SKM-1 treated with dmso at 0.1 percent for 144 hours (cell line): ENCODE data around the gene SCTR.

Source experiments
- DNase-seq: peaks from one replicate; lab custom pipeline; 2025; ENCODE audit not compliant: unreplicated experiment; lab: John Stamatoyannopoulos, UW

The SCTR gene

DNA sequence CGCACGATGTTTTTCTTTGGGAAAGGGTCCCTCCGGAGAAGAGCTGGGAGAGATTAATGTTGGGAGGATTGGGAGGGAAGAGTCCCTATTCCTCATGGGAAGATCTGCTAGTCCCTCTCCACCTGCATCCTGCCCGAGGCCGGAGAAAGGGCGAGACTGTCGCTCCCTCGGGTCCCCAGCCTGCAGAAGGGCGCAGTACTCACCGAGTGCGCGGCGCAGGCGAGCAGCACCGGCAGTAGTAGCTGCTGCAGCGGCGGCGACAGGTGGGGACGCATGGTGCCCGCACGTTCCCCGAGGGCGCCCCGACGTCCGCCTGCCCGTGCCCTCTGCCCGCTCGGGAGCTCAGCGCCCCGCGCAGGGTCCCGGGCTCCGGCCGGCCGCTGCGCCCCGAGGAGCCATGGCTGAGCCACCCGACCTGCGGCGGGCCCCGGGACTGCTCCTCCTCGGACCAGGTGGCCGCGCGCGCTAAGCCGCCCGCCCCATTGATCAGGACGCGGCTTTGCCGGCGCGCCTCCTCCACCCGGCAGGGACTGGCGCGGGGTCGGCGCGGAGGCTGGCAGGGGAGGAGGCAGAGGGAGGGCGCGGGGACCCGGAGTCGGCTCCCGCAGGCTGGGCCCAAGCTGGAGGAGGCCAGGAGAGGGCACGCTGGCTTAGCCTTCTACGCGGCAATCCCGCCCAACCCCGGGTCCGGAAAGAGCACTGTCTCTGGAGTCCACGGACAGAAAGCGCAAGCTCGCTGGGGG, at the start of gene SCTR:
Gene SCTR (minus strand): TSS at position 532 of the 743 bp plus-strand sequence. CDS start 257 bp downstream, at position 275.
- no peak for DNase-seq

DNA sequence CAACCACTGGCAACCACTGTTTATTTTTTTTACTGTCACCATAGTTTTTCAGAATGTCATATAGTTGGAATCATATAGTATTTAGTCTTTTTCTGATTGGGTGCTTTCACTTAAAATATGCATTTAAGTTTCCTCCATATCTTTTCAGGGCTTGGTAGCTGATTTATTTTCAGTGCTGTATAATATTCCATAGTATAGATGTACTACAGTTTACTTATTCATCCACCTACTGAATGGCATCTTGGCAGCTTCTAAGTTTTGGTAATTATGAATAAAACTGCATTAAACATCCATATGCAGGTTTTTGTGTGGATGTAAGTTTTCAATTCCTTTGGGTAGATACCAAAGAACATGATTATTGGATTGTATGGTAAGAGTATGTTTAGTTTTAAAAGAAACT, 43.0 kb upstream of the SCTR start:
- no peak for DNase-seq

DNA sequence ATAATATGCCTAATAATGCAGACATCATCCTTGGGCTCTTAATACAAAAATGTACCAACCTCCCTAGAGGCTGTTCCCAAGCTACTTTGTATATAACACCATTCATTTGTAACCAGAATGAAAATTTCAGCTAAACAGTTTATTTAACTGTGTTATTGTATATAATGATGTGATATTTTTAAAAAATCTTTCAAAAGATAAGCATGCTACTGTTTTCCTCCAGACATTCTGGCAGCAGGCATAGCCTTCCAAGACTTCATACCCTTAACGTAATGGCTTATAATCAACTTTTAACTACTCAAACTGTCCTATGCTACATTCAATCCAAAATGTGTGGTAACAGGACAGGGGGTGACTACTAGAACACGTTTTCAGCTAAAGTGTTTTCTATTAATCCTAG, 41.2 kb upstream of the SCTR start:
- no peak for DNase-seq

DNA sequence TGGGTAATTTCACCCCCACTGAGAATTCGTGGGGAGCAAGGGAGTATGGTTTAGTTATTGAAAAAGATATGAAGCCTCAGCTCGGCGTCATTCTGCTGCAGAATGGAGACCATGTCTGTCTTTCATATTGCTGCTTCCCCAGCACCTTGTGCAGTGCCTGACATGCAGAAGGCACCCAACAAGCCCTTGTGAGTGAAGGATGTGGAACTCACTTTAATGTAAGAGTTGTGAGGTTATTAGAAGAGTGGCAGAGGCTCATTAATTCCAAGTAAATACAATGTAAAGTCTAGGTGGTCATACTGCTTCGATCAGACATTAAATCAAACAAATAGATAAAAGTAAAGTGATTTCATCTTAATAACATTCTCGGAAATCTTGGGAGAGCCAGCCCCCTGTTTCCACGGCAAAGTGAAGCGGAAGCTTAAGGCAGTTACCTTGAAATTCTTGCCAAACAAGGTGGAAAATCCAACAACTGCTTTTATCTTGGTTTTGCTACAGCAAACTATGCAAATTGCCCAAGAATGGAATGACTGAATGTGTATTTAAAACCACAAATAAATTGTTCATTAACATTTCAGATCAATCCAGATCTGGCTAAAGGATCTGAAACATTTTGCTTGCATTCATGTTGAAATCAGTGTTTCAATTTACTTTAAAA, 29.5 kb upstream of the SCTR start:
- no peak for DNase-seq

DNA sequence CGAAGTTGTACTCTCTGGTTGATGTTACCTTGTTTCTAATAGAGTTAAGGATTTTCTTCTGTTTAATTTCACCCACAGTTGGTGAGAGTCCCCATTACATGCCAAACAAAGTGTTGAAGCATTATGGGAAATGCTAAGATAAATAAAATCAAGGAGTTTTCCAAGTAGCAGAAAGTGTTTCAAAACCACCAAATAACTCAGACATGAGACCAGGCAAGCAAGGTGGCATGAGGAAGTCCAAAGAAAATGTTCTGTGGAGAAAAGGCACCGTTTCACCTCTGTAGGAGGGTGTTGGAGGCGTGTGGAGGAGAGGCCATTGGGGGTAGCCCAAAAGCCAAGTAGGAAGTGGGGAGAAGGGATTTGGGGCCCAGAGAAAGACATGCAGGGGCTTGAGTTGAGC, 28.6 kb upstream of the SCTR start:
- DNase-seq = no peak

DNA sequence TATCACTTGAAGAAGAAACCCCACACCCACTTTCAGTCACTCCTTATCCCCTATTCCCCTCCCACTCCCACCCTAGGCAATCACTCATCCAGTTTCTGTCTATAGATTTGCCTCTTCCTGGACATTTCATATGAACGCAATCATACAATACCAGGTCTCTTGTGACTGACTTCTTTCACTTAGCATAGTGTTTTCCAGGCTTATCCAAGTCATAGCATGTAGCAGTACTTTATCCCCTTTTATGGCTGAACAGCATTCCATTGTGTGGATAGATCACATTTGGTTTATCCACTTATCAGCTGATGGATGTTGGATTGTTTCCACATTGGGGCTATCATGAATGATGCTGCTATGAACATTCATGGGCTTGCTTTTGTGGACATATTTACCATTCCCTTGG, 26.6 kb upstream of the SCTR start:
- no peak for DNase-seq

DNA sequence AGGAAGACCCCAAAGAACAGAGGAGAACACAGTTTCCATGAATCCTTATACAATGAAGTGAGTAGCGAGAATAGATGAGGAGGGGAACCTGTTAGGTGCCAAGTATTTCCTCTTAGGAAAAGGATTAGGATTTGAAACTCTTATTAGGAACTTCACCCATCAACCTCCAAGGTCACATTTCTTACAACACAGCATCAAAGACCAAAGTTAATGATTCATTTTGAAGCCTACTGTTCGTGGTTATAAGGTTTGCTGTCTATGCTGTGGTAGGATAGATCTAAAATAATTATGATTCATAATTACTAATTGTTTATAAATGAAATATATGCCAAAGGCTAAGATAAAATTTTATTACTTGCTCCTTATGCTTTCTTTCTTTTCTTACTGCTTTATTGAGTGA, 26.1 kb upstream of the SCTR start:
- no peak for DNase-seq

DNA sequence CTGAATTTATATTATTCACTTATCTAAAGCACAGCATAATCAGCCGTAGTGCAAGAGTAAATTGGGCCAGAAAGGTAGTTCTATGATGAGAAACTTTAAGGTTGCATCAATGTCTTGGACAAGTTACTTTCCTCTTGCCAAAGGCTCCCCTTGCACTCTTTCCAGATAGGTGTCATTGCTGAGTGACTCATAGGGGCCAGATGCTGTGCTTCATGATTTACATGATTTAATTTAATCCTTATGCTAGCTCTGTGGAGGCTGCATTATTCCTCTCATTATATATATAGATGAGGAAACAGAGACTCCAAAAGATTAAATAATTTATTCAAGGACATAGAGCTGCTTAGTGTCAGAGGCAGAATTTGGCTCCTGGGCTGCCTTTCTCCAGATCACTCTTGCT, 25.0 kb upstream of the SCTR start:
- no peak for DNase-seq

DNA sequence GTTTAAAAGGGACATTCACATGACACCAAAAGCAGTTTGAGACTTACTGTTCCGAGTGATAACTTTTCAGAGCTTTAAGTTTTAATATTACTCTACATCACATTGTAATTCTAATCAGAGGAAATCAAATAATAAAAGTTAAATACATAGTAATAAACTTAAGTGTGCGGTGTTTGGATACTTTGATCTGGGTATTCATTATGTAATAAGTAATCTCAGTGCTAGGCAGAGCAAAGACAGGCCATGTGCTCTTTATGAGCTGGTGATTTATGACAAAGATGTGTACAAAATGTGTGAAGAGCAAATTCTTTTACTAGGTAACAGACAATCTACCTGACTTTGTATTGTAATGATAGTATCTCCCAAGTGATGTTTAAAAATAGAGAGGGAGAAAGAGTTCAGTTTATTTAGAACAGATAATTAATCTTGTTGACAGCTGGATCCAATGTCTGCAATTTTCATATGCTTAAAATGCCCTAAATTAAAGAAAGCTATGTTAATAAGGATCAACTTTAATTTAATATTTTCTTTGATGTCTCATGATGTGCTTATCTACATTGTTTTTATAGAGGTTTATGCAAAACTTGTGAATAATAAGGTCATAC, 24.3 kb upstream of the SCTR start:
- DNase-seq = no peak

DNA sequence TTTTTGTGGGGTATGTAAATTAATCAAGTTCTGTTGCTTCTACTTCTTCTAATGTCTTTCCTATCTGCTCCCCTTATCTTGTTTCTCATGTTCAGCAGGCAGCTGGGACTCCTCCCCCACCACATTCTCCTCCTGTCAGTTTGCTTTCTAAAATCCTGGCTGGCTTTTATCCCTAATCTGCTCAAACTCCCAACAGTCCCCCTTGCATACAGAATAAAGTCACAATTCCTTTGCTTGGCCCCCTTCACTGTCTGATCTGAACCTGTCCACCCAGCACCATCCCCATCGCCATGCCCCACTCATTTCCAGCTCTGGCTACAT, 22.1 kb upstream of the SCTR start:
- no peak for DNase-seq

DNA sequence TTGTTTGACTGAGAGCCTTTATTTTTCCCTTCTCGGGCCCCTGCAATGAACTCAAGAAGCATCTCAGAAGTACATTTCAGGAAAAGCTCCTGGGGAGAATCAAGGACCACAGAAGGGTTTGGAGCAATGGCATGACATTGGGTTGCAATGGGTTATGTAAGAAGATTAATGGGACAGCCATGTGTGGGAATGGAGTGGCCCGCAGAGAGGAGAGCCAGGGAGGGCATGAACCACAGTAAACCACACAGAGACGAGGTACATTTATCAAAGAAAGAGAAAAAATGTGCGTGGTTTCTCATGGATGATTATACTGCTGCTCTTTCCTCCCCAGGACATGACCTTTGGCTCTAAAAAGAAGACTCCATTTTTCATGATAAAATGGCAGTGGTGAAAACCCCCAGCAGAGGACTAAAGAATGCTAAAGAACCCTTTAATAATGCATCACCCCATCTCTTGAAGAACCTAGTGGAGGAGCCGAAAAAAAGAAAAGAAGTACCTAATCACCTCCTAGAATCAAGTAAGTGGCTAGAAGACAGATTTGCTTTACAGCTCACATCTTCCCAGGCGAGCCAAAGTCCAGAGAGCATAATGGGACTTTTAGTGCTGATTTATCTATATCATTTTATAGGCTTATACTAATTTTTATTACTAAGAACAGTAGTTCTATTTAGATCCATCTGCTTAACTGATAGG, 21.6 kb upstream of the SCTR start:
- no peak for DNase-seq

DNA sequence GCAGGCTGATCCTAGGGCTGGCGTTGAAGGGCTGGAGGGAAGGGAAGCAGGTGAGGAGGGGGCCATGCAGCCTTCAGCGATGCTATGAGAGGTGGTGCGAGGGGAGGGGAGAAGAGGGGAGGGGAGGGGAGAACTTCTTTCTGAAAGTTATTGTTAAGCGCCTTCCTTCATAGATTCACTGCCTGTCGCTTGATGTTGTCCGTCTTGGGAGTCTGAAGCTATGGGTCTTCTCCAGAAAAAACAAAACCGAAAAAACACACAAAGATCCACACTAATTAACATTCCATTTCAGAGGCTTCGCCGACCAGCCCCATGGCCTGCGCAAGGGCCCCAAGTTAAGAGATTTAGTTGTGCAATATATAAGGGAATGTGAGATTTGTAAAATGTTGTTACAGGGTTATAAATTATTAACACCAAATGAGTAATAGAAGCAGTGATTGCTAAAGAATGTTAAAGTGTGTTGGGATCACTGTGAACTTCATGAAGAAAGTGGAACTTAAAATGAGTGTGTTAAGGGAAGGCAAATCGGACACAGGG, 20.7 kb upstream of the SCTR start:
- DNase-seq = no peak

DNA sequence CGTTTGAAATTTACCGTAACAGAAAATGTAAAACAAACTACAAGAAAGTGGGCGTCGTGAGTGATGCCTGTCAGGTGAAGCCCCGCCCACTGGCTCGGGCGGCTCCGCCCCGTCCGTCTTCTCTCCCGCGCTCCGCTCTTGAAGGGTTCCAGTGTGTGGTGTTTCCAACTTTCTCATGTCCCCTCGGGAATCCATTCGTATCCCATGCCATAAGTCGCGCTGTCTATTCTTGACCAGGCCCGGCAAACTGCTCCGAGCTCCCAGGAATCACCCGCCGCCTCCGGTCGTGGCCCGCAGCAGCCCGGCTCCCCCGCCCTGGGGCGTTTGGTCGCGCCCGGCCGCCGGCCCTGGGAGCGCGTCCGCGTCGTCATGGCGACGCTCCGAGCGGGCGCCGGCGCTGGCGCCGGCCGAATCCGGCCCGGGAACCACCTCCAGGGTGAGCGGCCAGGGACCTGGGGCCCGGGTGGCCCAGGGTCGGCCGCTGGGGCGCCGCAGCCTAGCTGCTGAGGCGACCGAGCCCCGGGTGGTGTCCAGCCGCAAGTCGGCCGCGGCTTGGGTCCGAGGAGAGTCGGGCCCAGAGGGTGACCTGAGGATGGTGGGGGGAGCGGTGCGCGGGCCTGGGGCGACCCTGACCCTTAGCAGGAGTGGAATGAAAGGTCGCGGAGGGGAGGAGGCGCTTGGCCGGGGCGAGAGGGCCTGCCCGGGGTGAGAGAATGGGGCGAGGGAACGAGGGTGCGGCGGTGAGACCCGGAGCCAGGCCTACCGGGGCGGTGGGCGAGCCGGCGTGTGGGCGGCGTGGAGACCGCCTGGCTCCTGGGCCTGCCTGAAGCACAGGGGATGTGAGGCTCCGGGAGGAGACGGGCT, 20.0 kb upstream of the SCTR start, which contains the start of gene CFAP221:
Gene CFAP221 (plus strand): TSS at position 375 of the 864 bp plus-strand sequence. CDS start 1,683 bp downstream, outside the sequence.
- DNase-seq = peak; percentile 28

DNA sequence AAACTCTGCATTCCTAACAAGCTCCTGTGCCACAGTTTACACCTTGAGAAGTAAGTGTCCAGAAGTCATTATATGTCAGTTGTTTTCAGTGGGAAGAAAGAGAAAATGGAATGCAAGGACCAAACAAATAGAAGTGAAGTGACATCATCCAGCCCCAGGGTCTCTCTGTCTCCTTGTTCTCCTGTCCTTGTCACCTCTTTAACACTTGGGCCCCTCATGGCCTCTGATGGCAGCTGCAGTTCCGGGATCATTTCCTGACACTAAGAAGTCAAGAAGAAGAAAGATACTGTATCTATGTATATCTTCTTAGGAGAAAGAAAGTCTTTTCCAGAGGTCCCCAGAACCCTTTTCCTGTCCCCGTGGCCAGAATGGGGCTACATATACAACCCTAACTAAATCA, 17.2 kb upstream of the SCTR start:
- DNase-seq = no peak

DNA sequence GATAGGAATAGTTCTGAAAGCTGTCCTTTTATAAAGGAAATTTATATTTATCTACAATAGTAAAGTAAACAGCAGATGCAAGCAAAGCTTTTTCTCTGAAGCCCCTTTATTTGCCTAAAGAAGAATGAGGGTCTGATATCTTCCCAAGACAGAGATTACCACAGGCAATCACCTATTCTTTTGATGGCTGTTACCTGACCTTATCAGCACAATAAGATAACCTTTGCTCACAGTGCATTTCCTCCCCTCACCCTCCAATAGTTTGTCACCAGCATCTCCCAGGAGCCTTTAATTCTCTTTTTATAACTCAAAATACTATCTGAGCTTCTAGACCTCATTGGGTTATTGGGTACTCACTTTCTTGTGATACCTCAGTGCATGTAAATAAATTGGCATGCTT, 13.5 kb upstream of the SCTR start:
- no peak for DNase-seq

DNA sequence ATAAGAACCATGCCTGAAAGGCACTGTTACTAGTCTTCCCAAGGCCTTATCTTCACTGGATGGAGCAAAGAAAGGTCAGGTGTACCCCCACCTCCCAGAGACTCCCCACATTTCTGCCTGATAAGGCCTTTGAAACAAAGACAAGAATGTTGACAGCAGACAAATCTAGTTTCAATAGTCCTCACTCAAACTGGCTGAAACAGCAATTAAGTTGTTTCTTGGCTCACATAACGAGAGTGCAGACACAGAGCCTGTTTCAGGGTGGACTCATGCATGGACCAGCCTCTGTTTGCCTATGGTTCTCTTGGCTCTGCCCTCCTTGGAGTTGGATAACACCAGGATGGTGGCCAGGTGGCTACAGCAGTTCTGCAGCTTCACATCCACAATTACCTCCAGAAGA, 12.4 kb upstream of the SCTR start:
- DNase-seq = no peak

DNA sequence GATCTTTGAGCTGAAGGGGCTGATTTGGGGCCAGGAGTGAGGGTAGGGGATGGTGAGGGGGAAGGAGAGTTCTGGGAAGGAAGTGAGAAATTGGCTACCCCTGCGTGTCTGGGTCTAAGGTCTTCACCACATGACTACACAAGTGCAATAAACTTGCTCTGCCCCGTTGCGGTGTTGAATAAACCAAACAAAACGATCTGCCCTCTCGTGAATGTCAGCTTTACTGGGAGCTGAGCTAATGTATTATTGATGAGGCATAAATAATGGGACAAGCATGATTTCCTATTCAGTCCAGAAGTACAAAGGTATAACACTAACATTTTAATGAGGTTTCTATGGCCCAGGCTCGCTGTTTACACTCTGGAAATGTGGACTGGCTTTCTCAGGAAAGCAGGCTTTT, 11.9 kb upstream of the SCTR start:
- no peak for DNase-seq

DNA sequence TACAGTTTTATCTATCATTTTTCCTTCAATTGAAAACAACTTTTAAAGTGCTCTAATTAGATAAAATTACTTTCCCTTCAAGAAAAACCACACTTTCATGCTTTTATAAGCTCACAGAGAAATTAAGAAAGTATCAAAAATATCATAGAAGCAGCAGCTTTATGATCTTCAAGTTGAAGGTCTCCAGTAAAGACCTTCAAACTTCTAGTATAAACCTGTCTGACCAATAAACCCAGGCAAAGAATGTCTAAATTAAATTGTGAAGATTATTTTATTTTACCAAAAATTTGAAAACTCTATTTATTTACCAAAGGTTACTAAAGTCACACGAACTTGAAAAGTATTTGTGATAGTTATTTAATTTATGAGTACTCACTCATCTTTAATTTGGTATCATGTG, 9.3 kb upstream of the SCTR start:
- DNase-seq = no peak

DNA sequence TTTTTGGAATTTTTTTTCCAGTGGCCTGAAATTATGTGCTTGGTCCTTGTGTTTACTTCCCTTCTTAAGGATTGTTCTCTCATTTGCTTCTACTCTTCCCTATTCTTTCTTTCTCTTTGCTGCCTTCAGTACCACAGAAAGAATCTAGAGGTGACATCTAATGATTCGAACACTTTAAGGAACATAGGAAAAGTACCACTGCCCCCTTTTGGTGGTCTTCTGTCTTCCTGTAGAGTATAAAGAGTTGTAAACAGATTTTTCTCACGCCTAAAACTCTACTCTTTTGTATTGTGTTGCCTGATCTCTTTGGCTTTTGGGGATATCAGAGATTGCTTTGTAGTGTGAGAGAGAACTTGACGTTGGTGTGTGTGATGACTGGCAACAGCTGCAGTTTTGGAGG, 7.0 kb upstream of the SCTR start:
- no peak for DNase-seq

DNA sequence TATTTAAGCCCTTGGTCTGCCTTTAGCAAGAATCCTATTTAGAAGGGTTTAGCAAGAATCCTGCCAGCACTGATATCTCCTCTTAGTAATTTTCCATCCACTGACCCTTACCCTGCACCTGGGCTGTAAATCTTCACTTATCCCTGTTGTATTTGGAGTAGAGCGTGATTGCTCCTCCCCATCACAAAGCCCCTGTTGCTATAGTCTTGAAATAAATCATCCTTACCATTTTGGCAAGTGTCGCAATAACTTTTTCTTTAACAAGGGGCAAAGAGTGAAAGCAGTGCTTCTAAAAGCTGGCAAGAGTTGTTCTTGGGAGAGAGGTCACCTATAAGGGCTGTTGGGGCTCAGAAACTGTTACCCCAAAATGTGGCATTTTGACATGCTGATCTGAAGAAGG, 3.7 kb upstream of the SCTR start:
- no peak for DNase-seq

DNA sequence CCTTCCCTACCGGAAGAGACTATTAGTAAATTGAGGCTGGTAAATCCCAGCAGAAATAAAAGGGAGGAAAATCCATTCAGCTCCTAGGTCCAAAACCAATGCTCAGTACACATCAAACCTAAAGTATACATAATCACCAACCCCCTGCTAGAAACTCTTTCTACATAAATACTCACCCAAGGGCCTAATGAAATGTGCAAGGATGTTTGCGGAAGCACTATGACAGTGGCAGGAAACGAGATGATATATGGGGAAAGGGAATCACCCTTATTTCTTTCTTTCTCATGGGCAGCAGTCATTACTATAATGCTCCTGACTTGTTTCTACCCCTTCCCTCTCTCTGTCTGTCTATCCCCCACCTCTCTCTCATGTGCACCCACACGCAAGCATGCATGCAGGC, 1.3 kb upstream of the SCTR start:
- DNase-seq = no peak
